NCI-H2081 treated with DMSO at 0.1 percent for 48 hours (cell line): ENCODE data around the gene MEIS2.

Source experiments
- DNase-seq: peaks from one replicate; lab custom pipeline; 2025; lab: John Stamatoyannopoulos, UW

Gene MEIS2

GRCh38 chr15:37098468-37099318, 1.7 kb downstream of the MEIS2 start:
- DNase-seq = no peak

- DNase-seq = no peak
Measured at GRCh38 chr15:37097144-37097919, 3.0 kb downstream of the MEIS2 start.

- DNase-seq = no peak
Measured at GRCh38 chr15:37096558-37097143, 3.7 kb downstream of the MEIS2 start.

GRCh38 chr15:37095770-37096557, 4.4 kb downstream of the MEIS2 start:
- DNase-seq = no peak

- DNase-seq = no peak
Measured at GRCh38 chr15:37094915-37095711, 5.2 kb downstream of the MEIS2 start.

- DNase-seq = no peak
Measured at GRCh38 chr15:37094333-37094914, 5.9 kb downstream of the MEIS2 start.

- no peak for DNase-seq
Measured at GRCh38 chr15:37093480-37094332, 6.6 kb downstream of the MEIS2 start.

- no peak for DNase-seq
Measured at GRCh38 chr15:37090543-37091175, 9.7 kb downstream of the MEIS2 start.

GRCh38 chr15:37088436-37088835, 11.9 kb downstream of the MEIS2 start:
- DNase-seq = no peak

GRCh38 chr15:37087131-37087588, 13.2 kb downstream of the MEIS2 start:
- no peak for DNase-seq

GRCh38 chr15:37086521-37086920, 13.8 kb downstream of the MEIS2 start:
- DNase-seq = no peak

- DNase-seq = no peak
Measured at GRCh38 chr15:37086120-37086519, 14.2 kb downstream of the MEIS2 start.

- DNase-seq = no peak
Measured at GRCh38 chr15:37084602-37085001, 15.7 kb downstream of the MEIS2 start.

- no peak for DNase-seq
Measured at GRCh38 chr15:37083610-37084009, 16.7 kb downstream of the MEIS2 start.

GRCh38 chr15:37081983-37082382, 18.4 kb downstream of the MEIS2 start:
- no peak for DNase-seq

- DNase-seq = no peak
Measured at GRCh38 chr15:37080261-37080921, 20.0 kb downstream of the MEIS2 start.

GRCh38 chr15:37079726-37080125, 20.6 kb downstream of the MEIS2 start:
- no peak for DNase-seq

GRCh38 chr15:37078566-37078965, 21.8 kb downstream of the MEIS2 start:
- no peak for DNase-seq
